Duodenal mucosa (tissue), 2 donors: Measurements from ENCODE around the gene HIGD1A.

Source experiments
- H3K27ac ChIP-seq: one replicate; pipeline ENCODE4 v1.7.0; 2013; ENCODE audit warnings: low read depth, low read length
- H3K27me3 ChIP-seq, 2 donors: one replicate each; pipeline ENCODE4 v1.7.0; 2013; ENCODE audit warnings: low read length in 2 of 2, control low read depth in 1 of 2; ENCODE audit not compliant: insufficient read depth in 2 of 2, control insufficient read depth in 1 of 2
- H3K36me3 ChIP-seq, 2 donors: one replicate each; pipeline ENCODE4 v1.7.0; 2013; ENCODE audit warnings: low read length in 2 of 2, control low read depth in 1 of 2; ENCODE audit not compliant: insufficient read depth in 2 of 2, control insufficient read depth in 1 of 2
- H3K4me1 ChIP-seq, 2 donors: one replicate each; pipeline ENCODE4 v1.7.0; 2013; ENCODE audit warnings: low read length in 2 of 2, control low read depth in 1 of 2; ENCODE audit not compliant: insufficient read depth in 2 of 2, control insufficient read depth in 1 of 2
- H3K4me3 ChIP-seq, 2 donors: one replicate each; pipeline ENCODE4 v1.7.0; 2013; ENCODE audit warnings: low read length in 2 of 2, low read depth in 1 of 2
- H3K9ac ChIP-seq, 2 donors: one replicate each; pipeline ENCODE4 v1.7.0; 2013; ENCODE audit warnings: low read length in 2 of 2, low read depth in 1 of 2
- H3K9me3 ChIP-seq, 2 donors: one replicate each; pipeline ENCODE4 v1.7.0; 2013; ENCODE audit warnings: low read length in 2 of 2, control low read depth in 1 of 2; ENCODE audit not compliant: control insufficient read depth in 1 of 2

Gene HIGD1A

DNA sequence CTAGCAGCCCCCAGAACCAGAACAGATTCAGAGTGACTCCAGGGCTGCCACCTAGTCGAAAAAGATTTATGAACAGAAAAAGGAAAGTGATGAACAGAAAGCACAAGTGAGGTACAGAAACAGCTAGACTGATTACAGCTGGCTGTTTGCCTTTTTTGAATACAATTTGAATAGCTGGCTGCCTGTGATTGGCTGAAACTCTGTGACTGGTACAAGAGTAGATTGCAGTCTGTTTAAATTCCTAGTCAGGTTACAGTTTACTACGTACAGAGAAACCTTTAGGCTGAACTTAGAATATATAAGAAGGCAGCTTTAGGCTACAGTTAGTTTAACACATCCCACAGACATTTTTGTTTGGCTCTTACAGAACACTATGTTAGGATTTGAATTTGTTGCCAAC lies 41.3 kb downstream of the HIGD1A start:
- H3K27me3 ChIP-seq, result no peaks in the 10 kb centered on the region
- H3K27ac ChIP-seq, result no peak overlapping the region
- H3K36me3 ChIP-seq, result no peaks in the 10 kb centered on the region
- H3K9ac ChIP-seq, result no peak overlapping the region
- H3K4me1 ChIP-seq, result peaks cover 0 to 7% of the 10 kb centered on the region in 2 donors
- H3K4me3 ChIP-seq, result no peak overlapping the region
- H3K9me3 ChIP-seq, result no peaks in the 10 kb centered on the region

DNA sequence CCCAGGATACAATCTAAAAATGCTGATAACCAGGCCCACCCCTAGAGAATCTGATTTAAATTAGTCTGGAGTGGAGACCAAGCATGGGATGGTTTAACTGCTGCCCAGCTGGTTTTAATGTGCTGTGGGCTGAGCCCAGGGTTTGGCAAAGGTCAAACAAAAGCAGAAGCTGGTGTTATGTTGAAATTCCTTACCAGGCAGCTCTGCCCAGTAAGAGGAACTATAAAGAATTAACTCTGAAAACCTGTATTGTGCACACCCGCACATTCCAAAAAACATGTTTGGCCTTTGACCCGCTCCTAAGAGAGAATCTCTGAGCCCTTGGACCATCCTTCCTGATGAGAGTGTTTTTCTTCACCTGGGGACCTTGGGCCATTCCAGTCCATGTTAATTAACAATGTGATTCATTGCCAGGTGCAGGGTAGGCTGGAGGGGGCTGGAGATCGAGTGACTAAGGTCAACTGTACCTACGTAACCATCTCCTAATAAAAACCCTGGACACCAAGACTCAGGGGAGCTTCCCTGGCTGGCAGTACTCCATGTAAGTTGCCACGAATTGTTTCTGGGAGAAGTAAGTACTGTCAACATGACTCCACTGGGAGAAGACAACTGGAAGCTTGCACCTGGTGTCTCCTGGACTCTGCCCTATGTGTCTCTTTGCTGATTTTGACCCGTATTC lies 42.1 kb downstream of the HIGD1A start:
- H3K9ac ChIP-seq, result no peak overlapping the region
- H3K4me1 ChIP-seq, result peaks cover 0 to 7% of the 10 kb centered on the region in 2 donors
- no peak overlapping the region for H3K27ac ChIP-seq
- H3K27me3 ChIP-seq, result no peaks in the 10 kb centered on the region
- H3K9me3 ChIP-seq, result no peaks in the 10 kb centered on the region
- no peaks in the 10 kb centered on the region for H3K36me3 ChIP-seq
- no peak overlapping the region for H3K4me3 ChIP-seq

DNA sequence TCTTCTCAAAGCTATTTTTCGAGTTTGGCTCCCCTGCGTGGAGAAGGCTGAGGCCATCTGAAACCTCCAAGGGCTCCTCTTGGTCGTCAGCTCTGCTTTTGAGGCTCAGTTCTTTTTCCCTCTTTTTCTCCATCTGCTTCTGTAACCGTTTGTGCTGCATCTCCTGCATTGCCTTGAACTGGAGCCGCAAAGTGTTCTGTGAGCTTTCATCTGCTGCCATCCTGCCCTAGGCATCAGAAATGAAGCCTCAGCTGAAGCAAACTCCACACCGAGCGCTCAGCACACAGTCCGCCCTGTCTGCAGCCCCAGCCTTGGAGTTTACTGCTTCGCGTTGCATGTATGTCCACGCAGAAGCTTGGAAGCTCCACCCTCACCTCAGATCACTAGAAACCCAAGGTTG lies 46.2 kb downstream of the HIGD1A start:
- H3K27ac ChIP-seq, result no peak overlapping the region
- no peaks in the 10 kb centered on the region for H3K36me3 ChIP-seq
- H3K27me3 ChIP-seq, result no peaks in the 10 kb centered on the region
- no peak overlapping the region for H3K9ac ChIP-seq
- H3K9me3 ChIP-seq, result no peaks in the 10 kb centered on the region
- H3K4me3 ChIP-seq, result no peak overlapping the region
- peaks cover 4 to 23% of the 10 kb centered on the region in 2 donors for H3K4me1 ChIP-seq

DNA sequence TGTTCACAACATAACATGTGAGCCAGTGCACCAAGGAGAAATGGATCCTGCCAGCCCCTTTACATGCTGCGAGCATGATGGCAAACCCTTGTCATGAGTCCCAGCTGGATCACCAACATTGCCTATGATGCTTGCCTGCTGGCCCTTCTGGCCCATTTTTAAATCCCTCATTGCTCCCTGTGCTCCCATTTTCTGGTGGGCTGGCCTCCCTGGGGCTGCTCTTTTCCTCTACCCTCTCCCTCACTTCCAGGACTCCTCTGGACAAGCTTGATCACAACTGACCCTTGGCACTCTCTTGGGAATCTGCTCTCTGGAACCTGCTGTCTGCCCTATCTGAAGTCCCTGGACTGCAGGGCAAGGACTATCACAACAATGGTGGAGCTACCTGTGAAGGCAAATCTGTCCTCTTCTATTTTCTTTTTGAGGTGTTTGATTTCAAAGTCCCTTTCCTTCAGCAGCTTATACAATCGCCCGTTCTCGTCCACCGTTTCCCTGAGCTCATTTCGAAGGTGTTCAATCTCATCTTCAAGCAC lies 47.5 kb downstream of the HIGD1A start:
- Histone ChIP-seq H3K4me1 (peaks cover 4 to 16% of the 10 kb centered on the region in 2 donors), H3K27me3 (no peaks in the 10 kb centered on the region), H3K9ac (no peak overlapping the region), H3K9me3 (no peaks in the 10 kb centered on the region), H3K4me3 (no peak overlapping the region), H3K27ac (no peak overlapping the region), H3K36me3 (no peaks in the 10 kb centered on the region)

DNA sequence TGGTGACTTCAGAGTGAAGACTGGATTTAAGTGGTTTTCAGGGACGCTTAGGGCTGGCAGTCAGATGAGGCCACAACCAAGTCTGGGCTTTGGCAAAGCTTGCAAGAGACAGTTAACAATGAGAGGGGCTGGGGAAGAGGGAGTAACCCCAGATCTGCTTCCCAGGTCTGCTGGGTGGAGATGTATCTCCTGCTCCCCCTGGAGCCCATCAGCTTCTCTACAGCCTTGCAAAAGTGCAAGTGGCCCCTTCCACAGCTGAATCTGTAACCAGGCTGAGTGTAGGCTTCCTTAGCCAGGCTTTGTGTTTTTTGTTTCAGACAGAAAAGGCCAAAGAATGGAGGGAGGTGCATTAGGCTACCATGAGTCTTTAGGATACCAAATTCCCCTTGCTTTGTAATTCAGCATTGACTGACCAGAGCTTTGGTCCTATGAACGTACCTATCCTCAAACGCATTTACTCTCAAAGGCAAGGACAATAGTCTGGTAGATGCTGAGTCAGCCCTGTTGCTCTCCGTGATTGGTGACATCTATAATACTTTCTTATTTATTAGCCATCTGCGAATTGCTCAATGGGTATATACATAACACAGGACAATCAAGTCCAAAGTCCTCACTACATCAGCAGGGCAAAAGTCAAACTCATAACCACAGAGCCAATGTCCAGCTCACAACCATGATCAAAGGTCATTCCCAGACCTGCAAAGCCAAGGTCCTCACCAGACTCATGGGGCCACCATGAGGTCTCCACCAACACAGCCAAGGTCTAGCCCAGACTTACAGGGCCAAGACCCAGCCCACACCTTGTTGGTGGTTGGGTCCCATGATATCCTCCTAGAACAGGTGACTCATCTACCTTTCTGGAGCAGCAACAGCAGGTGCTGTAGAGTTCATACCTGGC lies 48.4 kb downstream of the HIGD1A start:
- no peaks in the 10 kb centered on the region for H3K27me3 ChIP-seq
- no peak overlapping the region for H3K27ac ChIP-seq

DNA sequence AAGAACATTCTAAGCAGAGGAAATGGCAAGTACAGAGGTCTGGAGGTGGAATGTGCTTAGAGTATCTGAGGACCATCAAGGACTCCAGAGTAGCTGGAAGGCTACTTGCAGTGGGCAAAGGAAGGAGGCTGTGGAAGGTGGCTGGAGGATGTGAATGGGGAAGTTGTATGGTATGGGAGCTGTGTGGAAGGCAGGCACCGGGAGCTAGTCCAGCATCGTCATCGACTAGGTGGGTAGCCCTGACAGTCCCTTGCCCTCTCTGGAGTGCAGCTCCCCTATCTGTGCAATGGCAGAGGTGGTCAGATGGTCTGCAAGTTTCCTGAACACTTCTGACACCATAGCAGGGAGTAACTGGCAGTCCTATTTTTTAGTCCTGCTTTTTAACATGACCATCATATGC lies 50.5 kb downstream of the HIGD1A start:
- Histone ChIP-seq H3K4me1 (peaks cover 4 to 16% of the 10 kb centered on the region in 2 donors), H3K9me3 (no peaks in the 10 kb centered on the region), H3K9ac (no peak overlapping the region), H3K27me3 (no peaks in the 10 kb centered on the region), H3K27ac (no peak overlapping the region), H3K4me3 (no peak overlapping the region), H3K36me3 (no peaks in the 10 kb centered on the region)

More for the DNA sequence above, 48.4 kb downstream of the HIGD1A start:
- H3K4me3 ChIP-seq, result no peak overlapping the region
- peaks cover 4 to 16% of the 10 kb centered on the region in 2 donors for H3K4me1 ChIP-seq
- no peaks in the 10 kb centered on the region for H3K36me3 ChIP-seq
- no peak overlapping the region for H3K9ac ChIP-seq
- H3K9me3 ChIP-seq, result no peaks in the 10 kb centered on the region

DNA sequence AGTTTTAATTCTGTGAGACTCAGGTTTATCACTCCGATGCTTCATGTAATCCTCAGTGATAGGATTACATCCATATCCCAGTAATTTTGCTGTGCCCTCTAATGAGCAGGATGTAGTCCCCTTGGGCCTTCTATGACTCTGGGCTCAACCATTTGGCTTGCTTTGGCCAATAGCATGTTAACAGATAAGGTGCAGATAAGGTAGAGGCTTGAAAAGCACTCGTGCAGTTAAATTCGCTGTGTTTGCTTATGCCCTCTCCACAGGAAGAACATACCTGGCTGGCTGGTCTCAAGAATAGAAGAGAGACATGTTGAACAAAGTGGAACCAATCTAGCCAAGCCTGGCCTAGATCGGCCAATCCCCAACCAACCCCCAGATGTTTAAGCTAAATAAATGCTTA lies 51.3 kb downstream of the HIGD1A start:
- no peaks in the 10 kb centered on the region for H3K9me3 ChIP-seq
- H3K36me3 ChIP-seq, result no peaks in the 10 kb centered on the region
- H3K4me3 ChIP-seq, result no peak overlapping the region
- peaks cover 4 to 16% of the 10 kb centered on the region in 2 donors for H3K4me1 ChIP-seq
- H3K27me3 ChIP-seq, result no peaks in the 10 kb centered on the region
- no peak overlapping the region for H3K9ac ChIP-seq
- H3K27ac ChIP-seq, result no peak overlapping the region

DNA sequence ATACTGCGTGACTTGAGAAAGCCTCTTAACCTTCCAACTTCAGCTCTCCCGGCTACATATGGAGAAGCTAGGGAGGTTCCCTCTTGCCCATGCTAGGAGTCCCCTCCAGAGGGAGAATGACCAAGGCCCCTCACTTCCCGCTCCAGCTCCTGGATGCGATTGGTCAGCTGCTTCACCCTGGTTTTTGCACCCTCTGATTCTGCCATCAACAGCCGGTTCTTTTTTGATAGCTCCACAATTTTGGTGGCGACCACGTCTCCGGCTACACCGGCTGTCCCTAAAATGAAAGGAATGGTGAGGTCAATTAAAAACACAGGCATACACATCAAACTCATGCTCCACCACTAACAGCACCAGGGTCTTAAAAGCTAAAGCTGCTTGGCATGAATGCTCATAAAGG lies 51.8 kb downstream of the HIGD1A start:
- Histone ChIP-seq H3K27ac (no peak overlapping the region), H3K27me3 (no peaks in the 10 kb centered on the region), H3K4me3 (no peak overlapping the region), H3K4me1 (peaks cover 4 to 16% of the 10 kb centered on the region in 2 donors), H3K9me3 (no peaks in the 10 kb centered on the region), H3K36me3 (no peaks in the 10 kb centered on the region), H3K9ac (no peak overlapping the region)

DNA sequence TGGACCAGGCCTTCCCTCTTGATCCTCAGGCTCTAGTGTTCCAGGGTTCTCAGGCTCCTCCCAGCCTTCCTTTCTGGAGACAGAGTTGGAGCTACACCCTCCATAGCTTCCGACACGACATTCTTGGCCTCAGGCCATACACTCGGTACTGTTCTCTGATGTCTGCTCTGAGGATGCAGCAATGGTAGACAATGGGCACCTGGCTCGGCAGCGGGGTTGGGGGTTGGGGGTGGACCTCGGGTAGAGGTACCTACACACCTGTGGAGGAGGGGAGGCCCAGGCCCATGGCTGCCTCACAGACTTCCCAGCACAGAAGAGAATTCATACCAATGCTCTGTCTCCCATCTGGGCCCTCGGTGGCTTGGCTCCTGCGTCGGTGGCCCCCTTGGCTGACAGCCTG lies 52.7 kb downstream of the HIGD1A start:
- peaks cover 9 to 11% of the 10 kb centered on the region in 2 donors for H3K4me1 ChIP-seq
- H3K9me3 ChIP-seq, result no peaks in the 10 kb centered on the region
- no peaks in the 10 kb centered on the region for H3K36me3 ChIP-seq
- H3K27me3 ChIP-seq, result no peaks in the 10 kb centered on the region
- H3K9ac ChIP-seq, result no peak overlapping the region
- H3K27ac ChIP-seq, result no peak overlapping the region
- H3K4me3 ChIP-seq, result no peak overlapping the region

DNA sequence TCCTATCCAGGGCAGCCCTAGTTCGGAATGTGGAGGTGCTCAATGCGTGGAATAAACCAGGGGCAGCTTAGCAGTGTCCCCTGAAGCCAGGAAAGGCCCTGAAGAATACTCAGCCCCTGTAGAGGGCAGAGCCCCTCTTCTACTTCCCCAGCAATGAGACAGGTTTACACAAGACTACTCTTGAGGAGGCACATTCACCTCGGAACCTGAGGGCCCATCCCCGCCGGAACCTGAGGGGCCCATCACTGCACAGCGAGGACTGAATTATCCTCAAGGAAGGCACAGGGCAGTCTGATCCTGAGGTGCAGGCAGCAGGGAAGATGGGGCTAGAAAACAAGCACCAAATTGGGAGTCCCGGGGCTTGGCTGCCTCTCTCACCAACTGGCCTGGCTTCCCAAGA lies 53.5 kb downstream of the HIGD1A start:
- Histone ChIP-seq H3K9me3 (no peaks in the 10 kb centered on the region), H3K9ac (no peak overlapping the region), H3K27me3 (no peaks in the 10 kb centered on the region), H3K27ac (no peak overlapping the region), H3K4me1 (peaks cover 4 to 9% of the 10 kb centered on the region in 2 donors), H3K4me3 (no peak overlapping the region), H3K36me3 (no peaks in the 10 kb centered on the region)
